ENCODE results near the gene ANKRD55.
"Not testable (repeated sequence)": the region's sequence is repeated elsewhere in the genome, so short reads cannot be mapped to it uniquely, and the experiment has no call there.

ANKRD55 gene

DNA sequence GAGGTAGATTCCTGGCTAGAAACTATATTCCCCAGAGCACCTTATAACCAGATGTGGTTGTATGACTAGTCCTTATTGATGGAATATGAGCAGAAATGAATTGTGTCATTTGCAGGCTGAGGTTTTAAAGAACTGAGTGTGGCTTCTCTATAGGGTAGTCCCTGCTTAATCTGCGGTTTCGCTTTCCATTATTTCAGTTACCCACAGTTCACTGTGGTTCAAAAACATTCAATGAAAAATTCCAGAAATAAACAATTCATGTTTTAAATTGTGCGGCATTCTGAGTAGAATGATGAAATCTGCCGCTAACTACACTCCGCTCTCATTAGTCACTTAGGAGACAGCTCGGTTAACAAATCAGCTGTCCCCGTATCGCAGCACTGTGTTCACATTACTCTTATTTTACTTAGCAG, 65.1 kb downstream of the ANKRD55 start:
- DNase-seq (ENCODE audit: low spot score) = no peak

DNA sequence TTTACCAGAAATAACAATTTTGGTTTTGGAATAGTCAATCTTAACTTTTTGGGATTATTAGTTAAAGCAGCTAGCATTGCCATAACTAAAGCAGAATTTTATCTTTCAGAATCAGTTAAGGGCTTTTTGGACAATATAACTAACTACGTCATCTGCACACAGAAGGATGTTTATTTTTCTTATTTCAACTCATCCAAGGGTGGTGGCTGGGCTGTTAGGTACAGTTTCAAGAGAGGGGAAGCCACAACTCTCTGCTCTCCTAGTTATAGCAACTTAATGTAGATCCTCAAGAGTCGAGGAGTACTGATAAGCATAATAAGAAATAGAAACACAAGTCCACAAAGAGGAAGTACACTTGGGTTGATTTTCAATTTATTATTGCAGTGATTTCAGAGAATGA, 65.6 kb downstream of the ANKRD55 start:
- DNase-seq (ENCODE audit: low spot score) = no peak

DNA sequence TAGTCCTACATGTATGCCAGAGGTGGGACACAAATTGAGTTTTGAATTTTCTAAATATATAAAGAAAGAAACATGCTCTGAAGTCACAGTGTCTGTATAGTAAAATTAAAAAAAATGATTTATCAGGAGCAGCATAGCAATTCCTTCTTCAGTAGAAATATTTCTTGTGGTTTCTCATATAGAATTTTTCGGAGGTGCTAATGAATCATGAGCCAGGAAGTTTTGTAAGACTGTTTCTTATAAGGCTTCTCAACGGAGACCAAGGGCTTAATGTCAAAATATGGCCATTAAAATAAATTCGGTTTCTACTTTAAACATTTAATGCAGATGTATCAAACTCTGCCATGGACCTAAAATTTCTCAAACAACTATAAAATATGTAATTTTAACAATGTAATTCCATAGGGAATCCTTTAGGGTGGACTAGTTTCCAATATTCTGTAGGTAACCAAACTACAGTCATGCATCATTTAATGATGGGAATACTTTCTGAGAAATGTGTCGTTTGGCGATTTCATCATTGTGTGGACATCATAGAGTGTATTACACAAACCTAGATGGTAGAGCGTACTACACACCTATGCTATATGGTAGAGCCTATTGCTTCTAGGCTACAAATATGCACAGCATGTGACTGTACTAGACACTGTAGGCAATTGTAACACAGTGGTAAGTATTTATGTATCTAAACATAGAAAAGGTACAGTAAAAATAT, 66.3 kb downstream of the ANKRD55 start:
- no peak for DNase-seq (ENCODE audit: low spot score)

DNA sequence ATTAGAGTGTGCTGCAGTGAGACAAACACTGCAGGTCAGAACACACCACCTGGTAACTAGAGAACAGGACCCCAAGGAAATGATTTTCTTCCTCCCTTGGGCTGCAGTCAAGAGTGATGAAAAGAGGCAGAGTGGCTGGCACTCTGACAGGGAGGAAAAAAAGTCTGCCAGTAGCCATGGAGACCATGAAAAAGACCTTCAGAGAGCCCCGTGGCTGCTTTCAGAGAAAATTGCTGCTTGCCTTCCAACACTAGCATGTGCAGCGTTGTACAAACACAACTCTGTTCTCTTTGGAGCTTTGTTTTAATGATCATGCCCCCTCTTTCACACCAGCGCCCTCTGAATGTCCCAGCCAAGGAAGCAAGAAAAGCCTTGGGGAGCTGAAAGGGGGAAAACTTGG, 68.8 kb downstream of the ANKRD55 start:
- DNase-seq (ENCODE audit: low spot score) = peak; percentile 25

DNA sequence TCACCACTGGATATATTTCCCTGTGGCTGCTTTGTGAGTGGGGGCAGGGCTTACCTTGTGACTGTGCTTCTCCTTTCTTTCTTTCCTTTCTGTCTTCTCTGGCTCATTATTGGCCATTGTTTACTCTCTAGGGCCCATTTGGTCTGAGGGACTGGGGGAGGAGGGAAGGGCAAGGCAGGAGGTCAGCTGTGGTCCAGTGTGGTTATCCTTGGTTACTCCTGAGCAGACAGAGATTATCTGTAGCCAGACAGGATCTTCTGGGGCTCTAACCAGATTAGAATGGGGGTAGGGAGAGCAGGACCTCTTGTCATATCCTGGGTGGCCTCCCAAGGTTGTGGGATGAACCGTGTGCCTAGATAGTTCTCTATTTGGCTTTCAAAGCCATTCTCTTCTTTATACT, 71.2 kb downstream of the ANKRD55 start:
- no peak for DNase-seq (ENCODE audit: low spot score)

DNA sequence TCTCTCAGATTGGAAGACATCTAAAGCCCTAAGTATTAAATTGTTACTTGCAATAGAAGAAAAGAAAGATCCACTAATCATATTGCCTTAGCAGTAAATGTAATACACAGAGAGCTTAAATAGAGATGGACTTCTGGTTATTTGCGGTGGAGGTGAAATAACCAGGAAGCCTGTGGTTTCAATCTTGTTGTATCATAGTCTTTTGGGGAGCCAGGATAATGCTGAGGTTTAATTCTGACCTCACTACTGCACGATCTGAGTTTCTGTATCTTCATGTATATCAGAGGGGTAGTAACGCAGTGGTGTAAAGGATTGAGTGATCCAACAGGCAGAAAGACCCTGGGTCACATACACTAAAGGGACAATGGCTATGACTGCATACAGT, 71.7 kb downstream of the ANKRD55 start:
- DNase-seq (ENCODE audit: low spot score) = no peak

DNA sequence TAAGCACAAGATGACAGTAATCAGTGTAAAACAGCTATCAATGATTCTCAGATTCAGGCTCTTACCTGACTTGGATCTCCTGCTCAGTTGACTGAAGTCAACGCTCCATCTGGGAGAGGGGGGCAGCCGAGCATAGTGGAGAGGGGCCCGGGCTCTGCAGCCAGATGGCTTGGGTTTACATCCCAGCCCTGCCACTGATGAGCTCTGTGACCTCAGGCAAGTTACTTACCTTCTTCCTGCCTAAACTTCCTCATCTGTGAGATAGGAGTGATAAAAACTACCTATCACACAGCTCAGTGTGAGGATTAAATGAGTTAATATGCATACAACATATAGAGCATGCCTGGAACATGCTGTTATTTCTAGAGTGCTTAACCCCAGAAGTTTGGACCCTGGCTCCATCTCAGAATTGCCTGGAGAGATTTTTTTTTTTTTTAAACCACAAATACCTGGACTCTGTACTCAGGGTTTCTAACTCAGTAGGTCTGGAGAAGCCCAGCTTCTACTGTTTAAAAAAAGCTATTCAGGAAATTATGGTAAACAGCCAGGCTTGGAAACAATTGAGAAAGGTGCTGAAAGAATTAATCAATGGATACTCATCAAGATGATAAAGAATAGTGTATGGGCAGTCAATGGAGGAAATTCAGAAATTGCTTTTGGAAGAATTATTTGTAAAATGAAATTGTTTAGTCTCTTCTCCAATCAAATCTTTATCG, 72.2 kb downstream of the ANKRD55 start:
- no peak for DNase-seq (ENCODE audit: low spot score)

DNA sequence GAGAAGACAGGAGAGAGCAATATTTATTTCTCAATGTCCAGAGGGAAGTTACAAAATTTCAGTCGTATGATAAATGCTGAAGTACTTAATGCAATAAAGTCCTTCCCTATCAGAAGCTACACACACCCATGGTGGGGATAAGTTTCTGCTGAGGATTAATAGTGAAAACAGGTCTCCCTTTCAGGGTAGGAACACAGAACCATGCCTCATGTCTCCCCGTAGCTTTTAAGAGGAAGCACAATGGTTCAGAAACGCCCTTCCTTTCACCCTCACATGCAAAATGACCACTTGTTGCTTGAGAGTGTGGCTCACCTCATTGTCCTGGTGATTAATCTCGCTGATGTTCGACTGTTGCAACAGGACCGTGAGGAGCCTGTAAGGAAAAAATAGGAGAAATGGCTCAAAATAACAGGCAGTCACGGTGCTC, 73.6 kb downstream of the ANKRD55 start:
- no peak for DNase-seq (ENCODE audit: low spot score)

DNA sequence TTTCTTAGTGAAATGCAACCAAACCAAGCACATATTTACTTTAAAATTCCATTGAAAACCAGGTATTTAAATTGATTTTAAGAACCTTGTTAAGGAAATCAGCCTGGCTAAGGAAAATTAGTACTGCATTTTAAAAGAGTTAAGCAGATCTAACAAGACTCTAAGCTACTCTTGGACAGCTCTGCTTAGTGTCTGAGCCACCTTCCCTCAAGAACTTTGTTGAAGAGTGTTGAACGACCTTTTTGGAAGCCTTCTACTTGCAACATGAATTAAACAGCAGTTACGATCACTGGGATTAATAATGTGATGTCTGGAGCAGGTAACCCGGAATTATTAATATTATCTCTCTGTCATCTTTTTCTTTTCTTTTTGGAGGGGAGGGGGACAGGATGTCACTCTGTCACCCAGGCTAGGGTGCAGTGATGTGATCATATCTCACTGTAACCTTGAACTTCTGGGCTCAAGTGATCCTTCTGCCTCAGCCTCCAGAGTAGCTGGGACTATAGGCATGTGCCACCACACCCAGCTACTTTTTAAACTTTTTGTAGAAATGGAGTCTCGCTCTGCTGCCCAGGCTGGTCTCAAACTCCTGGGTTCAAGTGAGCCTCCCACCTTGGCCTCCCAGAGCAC, 74.7 kb downstream of the ANKRD55 start:
- no peak for DNase-seq (ENCODE audit: low spot score)

DNA sequence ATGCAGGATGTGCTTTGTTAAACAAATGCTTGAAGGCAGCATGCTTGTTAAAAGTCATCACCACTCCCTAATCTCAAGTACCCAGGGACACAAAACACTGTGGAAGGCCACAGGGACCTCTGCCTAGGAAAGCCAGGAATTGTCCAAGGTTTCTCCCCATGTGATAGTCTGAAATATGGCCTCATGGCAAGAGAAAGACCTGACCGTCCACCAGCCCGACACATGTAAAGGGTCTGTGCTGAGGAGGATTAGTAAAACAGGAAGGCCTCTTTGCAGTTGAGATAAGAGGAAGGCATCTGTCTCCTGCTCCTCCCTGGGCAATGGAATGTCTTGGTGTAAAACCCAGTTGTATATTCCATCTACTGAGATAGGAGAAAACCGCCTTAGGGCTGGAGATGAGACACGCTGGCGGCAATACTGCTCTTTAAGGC, 75.9 kb downstream of the ANKRD55 start:
- not testable (repeated sequence) for DNase-seq (ENCODE audit: low spot score)

DNA sequence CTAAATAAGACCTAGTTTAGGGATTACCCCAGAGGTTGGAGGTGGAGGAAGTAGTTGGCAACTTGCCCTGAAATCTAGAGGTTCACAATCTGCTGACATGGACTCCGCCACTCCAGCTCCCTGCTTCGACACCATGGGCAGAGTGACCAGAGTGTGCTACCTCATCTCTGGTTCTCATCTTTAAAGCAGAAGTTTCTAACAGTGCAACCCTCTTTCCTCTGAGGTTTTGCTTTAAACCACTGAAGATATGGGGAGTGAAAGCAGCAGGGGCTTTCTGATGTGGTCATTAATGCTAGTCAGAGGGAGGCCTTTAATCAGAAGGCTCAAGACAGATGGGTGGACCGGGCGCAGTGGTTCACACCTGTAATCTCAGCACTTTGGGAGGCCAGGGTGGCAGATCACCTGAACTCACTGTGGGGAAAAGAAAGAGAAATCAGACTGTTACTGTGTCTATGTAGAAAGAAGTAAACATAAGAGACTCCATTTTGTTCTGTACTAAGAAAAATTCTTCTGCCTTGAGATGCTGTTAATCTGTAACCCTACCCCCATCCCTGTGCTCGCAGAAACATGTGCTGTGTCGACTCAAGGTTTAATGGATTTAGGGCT, 76.4 kb downstream of the ANKRD55 start:
- DNase-seq (ENCODE audit: low spot score) = not testable (repeated sequence)

DNA sequence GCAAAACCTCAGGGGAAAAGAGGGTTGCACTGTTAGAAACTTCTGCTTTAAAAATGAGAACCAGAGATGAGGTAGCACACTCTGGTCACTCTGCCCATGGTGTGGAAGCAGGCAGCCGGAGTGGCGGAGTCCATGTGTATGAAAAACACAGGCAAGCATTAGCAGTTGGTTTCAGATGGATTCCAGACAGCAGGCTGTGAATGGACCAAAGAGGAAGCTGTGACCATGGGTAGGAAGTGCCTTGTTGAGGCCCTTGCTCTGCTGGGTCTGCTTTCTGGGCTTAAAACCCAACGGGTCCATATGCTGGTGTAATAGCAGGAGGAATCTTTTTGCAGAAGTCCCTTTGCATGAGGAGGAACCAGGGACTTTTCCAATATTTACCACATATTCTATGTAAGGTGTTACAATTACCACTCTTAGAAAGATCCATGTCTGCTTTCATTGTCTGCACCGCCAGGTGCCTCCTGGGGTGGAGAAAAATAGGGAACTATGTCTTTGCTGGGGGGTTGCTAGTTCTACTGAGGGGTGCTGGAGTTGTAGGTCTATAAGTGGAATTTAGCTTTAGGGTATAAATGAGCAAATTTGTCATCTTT, 77.0 kb downstream of the ANKRD55 start:
- DNase-seq (ENCODE audit: low spot score) = no peak

DNA sequence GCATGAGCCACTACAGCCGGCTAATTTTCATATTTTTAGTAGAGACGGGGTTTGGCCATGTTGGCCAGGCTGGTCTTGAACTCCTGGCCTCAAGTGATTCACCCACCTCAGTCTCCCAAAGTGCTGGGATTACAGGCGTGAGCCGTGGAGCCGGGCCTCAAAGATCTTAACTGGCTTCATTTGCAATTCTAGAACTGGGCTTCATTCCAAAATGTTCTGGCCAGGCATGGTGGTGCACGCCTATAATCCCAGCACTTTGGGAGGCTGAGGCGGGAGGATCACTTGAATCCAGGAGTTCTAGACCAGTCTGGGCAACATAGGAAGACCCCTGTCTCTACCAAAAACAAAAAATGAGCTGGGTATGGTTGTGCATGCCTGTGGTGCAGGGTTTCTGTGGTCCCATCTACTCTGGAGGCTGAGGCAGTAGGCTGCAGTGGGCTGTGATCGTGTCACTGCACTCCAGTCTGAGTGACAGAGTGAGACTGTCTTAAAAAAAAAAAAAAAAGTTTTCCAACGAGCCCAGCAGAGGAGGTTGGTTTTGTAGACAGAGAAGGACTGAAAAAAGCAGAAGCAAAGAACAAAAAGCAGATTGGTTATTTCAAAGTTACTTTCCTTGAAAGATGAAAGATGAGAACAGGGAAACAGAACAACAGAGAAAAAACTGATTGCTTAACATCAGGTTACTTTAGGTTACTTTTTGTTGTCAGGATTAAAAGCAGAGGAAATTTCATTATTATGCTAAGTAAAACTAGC, 78.2 kb downstream of the ANKRD55 start:
- no peak for DNase-seq (ENCODE audit: low spot score)

DNA sequence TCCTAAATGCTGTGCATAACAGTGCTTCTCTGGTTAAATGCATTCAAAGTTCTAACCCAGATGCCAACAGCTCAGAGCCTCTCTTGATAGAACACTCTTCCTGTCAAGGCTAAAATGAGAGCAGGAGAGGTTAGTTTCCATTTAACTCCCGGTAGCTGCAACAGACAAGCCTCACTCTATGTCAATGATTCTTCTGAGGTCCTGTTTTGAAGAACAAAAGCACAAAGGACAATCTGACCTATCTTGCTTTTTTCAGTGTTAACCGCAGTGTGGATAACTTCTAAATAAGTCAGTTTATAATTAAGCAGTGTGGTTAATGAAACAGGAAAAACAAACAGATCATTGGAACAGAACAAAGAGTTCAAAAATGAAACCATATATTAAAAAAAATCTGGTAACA, 80.7 kb downstream of the ANKRD55 start:
- DNase-seq (ENCODE audit: low spot score) = no peak

DNA sequence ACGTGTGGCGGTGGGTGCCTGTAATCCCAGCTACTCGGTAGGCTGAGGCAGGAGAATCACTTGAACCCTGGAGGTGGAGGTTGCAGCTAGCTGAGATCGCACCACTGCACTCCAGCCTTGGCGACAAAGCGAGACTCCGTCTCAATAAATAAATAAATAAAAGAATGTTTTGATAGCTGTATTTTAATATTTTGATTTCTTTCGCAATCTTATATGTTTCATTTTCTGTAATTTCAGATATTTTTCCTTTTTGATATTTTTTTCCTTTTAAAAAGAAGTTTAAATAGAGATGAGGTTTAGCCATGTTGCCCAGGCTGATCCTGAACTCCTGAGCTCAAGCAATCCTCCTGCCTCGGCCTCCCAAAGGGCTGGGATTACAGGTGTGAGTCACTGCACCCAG, 82.4 kb downstream of the ANKRD55 start:
- not testable (repeated sequence) for DNase-seq (ENCODE audit: low spot score)

DNA sequence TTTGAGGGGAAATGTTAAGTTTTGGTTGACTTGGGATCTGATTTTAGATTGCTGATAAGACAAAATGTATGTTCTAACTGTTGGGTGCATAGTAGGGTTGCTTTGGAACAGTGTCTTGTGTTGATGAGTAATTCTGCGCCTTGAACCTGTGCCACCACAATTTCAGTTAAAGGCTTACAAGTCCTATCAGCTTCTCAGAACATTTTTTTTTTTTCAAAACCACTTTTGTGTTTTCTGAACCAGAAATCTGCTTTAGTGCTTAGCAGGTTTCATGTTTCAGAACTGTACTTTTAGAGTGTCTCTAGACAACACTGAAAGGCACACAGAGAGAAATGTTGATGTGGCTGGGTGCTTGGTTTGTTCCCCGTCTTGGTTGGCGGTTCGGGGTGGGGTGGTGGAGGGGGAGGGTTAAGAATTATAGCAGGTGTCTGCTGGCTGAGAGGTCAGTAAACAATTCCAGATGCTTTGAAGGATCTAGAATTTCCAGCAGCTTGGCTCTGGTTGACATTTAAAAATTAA, 84.6 kb downstream of the ANKRD55 start:
- no peak for DNase-seq (ENCODE audit: low spot score)

DNA sequence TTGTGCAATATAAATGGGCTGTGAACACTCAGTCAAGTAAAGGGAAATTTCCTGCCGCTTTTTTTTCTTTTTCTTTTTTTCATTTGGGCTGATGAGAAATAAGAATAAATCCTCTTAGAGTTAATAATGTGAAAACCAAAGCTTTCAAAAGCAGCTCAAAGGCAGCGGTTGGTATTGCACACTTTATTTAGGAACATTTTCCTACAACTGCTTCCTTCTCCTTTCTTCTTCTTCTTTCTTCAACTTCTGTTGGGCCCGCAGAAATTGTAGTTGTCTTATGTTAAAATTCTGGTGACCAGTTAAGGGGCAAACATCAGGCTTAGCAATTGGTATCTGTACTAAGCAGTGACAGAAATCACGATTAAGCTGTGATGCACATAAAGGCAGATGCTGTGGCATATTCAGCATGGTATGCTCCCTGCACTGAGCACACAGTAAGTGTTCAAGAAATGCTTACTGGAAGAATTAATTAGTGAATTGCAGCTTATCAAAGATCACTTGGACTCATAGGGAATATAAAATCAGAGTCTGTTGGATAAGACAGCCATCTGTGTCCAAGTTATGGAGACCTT, 85.4 kb downstream of the ANKRD55 start:
- no peak for DNase-seq (ENCODE audit: low spot score)

DNA sequence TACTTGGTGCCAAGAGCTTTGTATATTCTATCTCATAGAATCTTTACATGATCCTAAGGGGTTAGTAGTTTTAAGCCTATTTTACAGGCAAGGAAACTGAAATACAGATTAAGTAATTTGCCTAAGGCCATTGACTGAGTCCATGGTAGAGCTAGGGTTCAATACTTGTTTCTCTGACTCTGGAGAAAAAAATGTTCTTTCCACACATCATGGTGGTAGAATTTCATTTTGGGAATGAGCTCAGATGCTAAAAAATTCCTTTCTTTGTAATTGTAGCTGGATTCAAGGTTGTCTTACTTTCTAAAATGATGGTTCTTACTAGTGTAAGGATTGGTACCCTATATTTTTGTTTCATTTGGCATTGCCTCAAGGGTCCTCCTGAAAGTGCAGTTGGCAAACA, 86.0 kb downstream of the ANKRD55 start:
- no peak for DNase-seq (ENCODE audit: low spot score)

DNA sequence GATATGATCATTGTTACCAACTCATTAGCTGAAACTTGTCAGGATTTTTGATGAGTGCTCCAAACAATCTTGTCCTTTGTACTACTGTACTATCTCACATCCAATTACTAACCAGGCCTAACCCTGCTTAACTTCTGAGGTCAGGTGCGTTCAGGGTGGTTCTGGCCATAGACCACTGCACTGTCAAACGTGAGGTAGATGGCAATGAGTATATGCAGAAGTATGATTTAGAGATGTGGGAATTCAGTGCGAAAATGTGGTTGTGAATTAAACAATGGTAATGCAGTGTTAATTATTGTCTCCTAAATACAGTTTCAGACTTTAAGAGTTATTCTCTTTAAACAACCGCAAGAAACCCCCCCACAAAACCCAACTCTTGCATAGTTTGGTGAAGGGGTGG, 86.5 kb downstream of the ANKRD55 start:
- DNase-seq (ENCODE audit: low spot score) = no peak

DNA sequence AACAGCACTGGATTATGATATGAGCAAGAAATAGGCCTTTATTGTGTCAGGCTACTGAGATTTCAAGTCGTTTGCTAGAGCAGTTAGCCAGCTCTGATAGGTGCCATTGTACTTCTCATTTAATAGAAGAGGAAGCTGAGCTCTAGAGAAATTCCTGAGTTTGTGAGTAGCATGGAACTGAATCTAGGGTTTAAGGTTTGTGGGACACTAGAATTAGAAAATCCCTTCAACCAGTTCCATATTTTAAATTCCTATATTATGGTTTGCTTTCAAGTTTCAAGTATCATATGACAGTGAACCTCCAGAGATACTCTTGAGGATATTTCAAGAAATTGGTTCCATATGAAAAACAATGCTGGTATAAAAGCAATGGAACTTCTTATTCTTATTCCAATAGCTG, 87.6 kb downstream of the ANKRD55 start:
- no peak for DNase-seq (ENCODE audit: low spot score)

DNA sequence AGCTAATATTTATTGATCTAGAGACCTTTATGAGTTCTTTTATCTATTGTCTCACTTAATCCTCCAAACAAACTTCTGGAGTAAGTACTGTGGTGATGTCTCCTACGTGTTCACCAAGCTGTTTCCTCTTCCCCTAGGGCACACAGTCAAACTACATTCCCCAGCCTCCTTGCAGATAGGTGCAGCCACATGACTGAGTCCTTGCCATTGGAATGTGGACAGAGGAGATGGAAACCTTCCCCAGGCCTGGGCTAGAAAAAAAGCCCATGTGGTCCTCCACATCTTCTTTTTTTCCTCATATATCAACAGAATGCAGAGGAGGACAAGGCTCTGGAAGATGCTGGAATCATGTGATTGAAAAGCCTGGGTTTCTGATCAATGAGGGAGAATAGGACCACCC, 88.0 kb downstream of the ANKRD55 start:
- no peak for DNase-seq (ENCODE audit: low spot score)
